AG04450 (cell line): ENCODE results near the gene COX5A. TPM values are rescaled to one million over a fixed set of nuclear protein-coding genes. Genes with fewer than 3 reads are reported as not detected.
A peak's percentile ranks its signal among the peaks of the same experiment; 100 is the strongest.
"Not testable (repeated sequence)": the region's sequence is repeated elsewhere in the genome, so short reads cannot be mapped to it uniquely, and the experiment has no call there.

ENCODE experiments used
- CTCF ChIA-PET: fragments of 300-600, 350-600 bp; formaldehyde crosslinking; extraction: SDS; loops from one replicate; lab custom pipeline; 2022; ENCODE audit warnings: antibody characterized with exemption, inconsistent platforms; lab: Charles Lee
- POLR2A ChIA-PET: fragments of 350-600 bp; formaldehyde crosslinking; extraction: SDS; loops from one replicate; lab custom pipeline; 2021; ENCODE audit warnings: antibody characterized with exemption, inconsistent platforms; lab: Yijun Ruan, JAX
- DNase-seq: peaks from one replicate; pipeline ENCODE4 v3.0.0-alpha.2; 2011; ENCODE audit warnings: low read depth, low spot score
- H3K27ac ChIP-seq: one replicate; pipeline ENCODE4 v1.5.1; 2012; ENCODE audit warnings: low read depth, low read length, control low read depth
- H3K27me3 ChIP-seq: one replicate; pipeline ENCODE4 v1.6.0; 2012; ENCODE audit warnings: low read length; ENCODE audit not compliant: control insufficient read depth, insufficient read depth
- H3K4me3 ChIP-seq: 2 replicates; pipeline ENCODE4 v1.5.1; 2011; ENCODE audit warnings: mild to moderate bottlenecking, low read depth, low read length, control low read depth
- H3K9me3 ChIP-seq: 2 replicates; pipeline ENCODE4 v1.5.1; 2012; ENCODE audit warnings: low read length; ENCODE audit not compliant: control insufficient read depth, insufficient read depth
- CTCF ChIP-seq: IDR thresholded peaks from 2 replicates; pipeline ENCODE4 v1.5.1; 2011; ENCODE audit warnings: low read depth, low read length, control low read depth, inconsistent platforms
- polyA plus RNA-seq: library from polyadenylated mRNA; depleted of rRNA; stranded (reverse); fragments of >200 nt; gene quantifications from 2 replicates; pipeline ENCODE4 v1.2.3, GENCODE V29; 2011

The COX5A gene
- polyA plus RNA-seq, 1 experiment: 147 TPM

- H3K27me3 ChIP-seq: peaks cover 11% of the 10 kb centered on the region
- no peaks in the 10 kb centered on the region; the same call in 1 of the 2 replicates for H3K9me3 ChIP-seq
- POLR2A ChIA-PET: no interaction called here
- no peak for TF ChIP-seq CTCF
- no peak overlapping the region for H3K27ac ChIP-seq
- DNase-seq: no peak
- H3K4me3 ChIP-seq: no peak overlapping the region
- CTCF ChIA-PET: interaction anchor here (0.6 to 3.5 kb wide), 23 partner anchors 9 to 353 kb away, joined by 3 to 74 read pairs (median 3); partner anchors contain the start of genes FAM219B and MPI
These were observed 13.1 kb upstream of the COX5A start for GRCh38 chr15:74951006-74951405.

DNA sequence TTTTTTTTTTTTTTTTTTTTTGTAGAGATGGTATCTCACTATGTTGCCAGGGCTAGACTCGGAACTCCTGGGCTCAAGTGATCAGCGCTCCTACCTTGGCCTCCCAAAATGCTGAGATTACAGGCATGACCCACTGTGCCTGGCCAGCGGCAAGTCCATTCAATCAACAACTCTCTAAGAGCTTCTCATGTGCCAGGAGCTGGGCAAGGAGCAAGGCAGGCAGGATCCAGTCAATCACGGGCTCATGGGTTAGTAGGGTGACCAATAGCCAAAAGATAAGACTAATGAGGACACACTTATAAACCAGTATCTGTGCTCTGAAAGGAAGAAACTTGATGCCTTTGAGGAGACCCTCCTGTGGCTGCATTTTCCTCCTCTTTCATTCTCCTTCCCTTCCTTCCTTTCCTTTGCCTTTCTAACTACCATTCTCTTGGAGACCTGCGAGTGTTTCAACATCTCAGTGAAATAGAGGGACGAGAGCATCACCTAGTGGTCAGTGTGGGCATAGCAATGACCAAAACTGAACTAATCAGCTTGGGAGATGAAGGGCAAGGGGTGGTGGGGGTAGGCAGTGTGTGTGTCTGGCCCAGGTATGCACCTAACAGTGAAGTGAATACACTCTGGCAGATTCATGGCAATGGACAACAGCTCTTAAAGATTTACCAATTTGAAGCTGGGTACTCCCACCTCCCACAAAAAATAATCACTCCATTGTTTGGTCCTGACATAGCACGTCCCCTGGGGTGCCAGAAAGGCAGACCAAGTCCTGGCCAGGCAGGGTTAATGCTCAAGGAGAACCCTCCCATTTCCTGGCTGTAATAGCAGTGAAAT, 12.4 kb upstream of the COX5A start:
- peak; percentile 21 for DNase-seq
- ChIA-PET POLR2A (no interaction called here), CTCF (interaction anchor here (0.5 to 3.5 kb wide), 24 partner anchors 9 to 352 kb away, joined by 3 to 74 read pairs (median 4); partner anchors contain the start of genes CSK, FAM219B and MPI)

DNA sequence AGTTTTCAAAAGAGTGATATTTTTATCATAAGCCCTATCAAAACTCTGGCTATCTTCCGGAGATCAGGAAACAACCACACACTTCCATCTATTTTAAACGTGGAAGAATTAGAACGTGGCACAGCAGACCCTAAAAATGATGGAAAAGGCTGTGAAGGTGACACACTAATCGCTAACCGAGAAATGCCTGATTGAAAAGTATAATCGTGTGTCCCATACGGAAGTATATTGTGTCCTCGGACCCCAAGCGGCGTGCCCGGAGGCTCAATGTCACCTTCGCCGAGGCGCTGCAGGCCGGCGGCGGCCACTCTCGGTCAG, 642 bp downstream of the COX5A start:
- CTCF ChIA-PET: no interaction called here
- peak overlapping the region; percentile 85 for H3K4me3 ChIP-seq
- no peak for TF ChIP-seq CTCF
- no peaks in the 10 kb centered on the region; the same call in 1 of the 2 replicates for H3K9me3 ChIP-seq
- POLR2A ChIA-PET: interaction anchor here (0.9 to 1.5 kb wide), 4 partner anchors 26 to 166 kb away, joined by 3 to 5 read pairs (median 4); partner anchors contain the start of genes CSK and PPCDC
- DNase-seq: no peak
- H3K27me3 ChIP-seq: peaks cover 4% of the 10 kb centered on the region
- H3K27ac ChIP-seq: peak overlapping the region; percentile 31

More for the DNA sequence above, 12.4 kb upstream of the COX5A start:
- peak; percentile 100 for TF ChIP-seq CTCF
- Histone ChIP-seq H3K27ac (no peak overlapping the region), H3K9me3 (no peaks in the 10 kb centered on the region), H3K27me3 (peaks cover 4% of the 10 kb centered on the region), H3K4me3 (no peak overlapping the region)

- POLR2A ChIA-PET, H3K9me3 ChIP-seq: not testable (repeated sequence)
- CTCF ChIA-PET: interaction anchor here (0.7 to 1.7 kb wide), 4 partner anchors 10 to 166 kb away, joined by 3 to 8 read pairs (median 5); no protein-coding TSS in a partner anchor
These were observed 2.7 kb downstream of the COX5A start for GRCh38 chr15:74935193-74935592.

More at GRCh38 chr15:74935193-74935592, 2.7 kb downstream of the COX5A start:
- H3K27me3 ChIP-seq, H3K27ac ChIP-seq, DNase-seq, H3K4me3 ChIP-seq: not testable (repeated sequence)
- peak; percentile 9; the same call in 1 of the 2 replicates for TF ChIP-seq CTCF
